Measurements from ENCODE around the gene PRR23E.

The PRR23E gene

GRCh38 chr3:127165036-127165435 lies 27.9 kb upstream of the PRR23E start:
- no peak for DNase-seq

GRCh38 chr3:127165694-127166485 lies 27.0 kb upstream of the PRR23E start:
- DNase-seq, result no peak

GRCh38 chr3:127166501-127167065 lies 26.3 kb upstream of the PRR23E start:
- DNase-seq, result no peak

- no peak for DNase-seq
Observed at GRCh38 chr3:127167315-127168043, 25.5 kb upstream of the PRR23E start.

GRCh38 chr3:127168271-127168670 lies 24.7 kb upstream of the PRR23E start:
- no peak for DNase-seq

GRCh38 chr3:127170814-127171213 lies 22.1 kb upstream of the PRR23E start:
- DNase-seq, result no peak

GRCh38 chr3:127171320-127171719 lies 21.6 kb upstream of the PRR23E start:
- DNase-seq, result no peak

GRCh38 chr3:127171721-127172120 lies 21.2 kb upstream of the PRR23E start:
- no peak for DNase-seq

- DNase-seq, result no peak
Observed at GRCh38 chr3:127172211-127172610, 20.7 kb upstream of the PRR23E start.

GRCh38 chr3:127172781-127173515 lies 20.0 kb upstream of the PRR23E start:
- DNase-seq, result no peak

- no peak for DNase-seq
Observed at GRCh38 chr3:127173516-127174166, 19.3 kb upstream of the PRR23E start.

GRCh38 chr3:127174284-127174683 lies 18.6 kb upstream of the PRR23E start:
- DNase-seq, result no peak

GRCh38 chr3:127174715-127175140 lies 18.2 kb upstream of the PRR23E start:
- no peak for DNase-seq

GRCh38 chr3:127175272-127175671 lies 17.7 kb upstream of the PRR23E start:
- DNase-seq, result no peak

- DNase-seq, result no peak
Observed at GRCh38 chr3:127177226-127177625, 15.7 kb upstream of the PRR23E start.

- no peak for DNase-seq
Observed at GRCh38 chr3:127180859-127181258, 12.1 kb upstream of the PRR23E start.

- no peak for DNase-seq
Observed at GRCh38 chr3:127182431-127182830, 10.5 kb upstream of the PRR23E start.

- no peak for DNase-seq
Observed at GRCh38 chr3:127182848-127183714, 9.8 kb upstream of the PRR23E start.

- no peak for DNase-seq
Observed at GRCh38 chr3:127183931-127184869, 8.7 kb upstream of the PRR23E start.

GRCh38 chr3:127184870-127185216 lies 8.1 kb upstream of the PRR23E start:
- no peak for DNase-seq

- DNase-seq, result no peak
Observed at GRCh38 chr3:127185268-127185667, 7.7 kb upstream of the PRR23E start.

Data from hippocampal formation (tissue), 2 donors.